Measurements from ENCODE around the gene NDUFA1. TPM values are rescaled to one million over a fixed set of nuclear protein-coding genes. Genes with fewer than 3 reads are reported as not detected.

Gene NDUFA1
- total and polyA plus RNA-seq, 9 of the 15 experiments (the other 6 are each of a cell fraction or from before 2014, with no cell fraction given) = 162 to 1,285 (median 383) TPM

GRCh38 chrX:119828446-119828845 lies 43.2 kb upstream of the NDUFA1 start (continued):
- no peak for TF ChIP-seq ZNF23 (CRISPR knock-in tag; IDR thresholded peaks at IDR 0.05)

- no peak overlapping the region for H3K9ac ChIP-seq (ENCODE audit: insufficient read depth in 1 of 2, low read depth in 2 of 2, low read length in 2 of 2)
- no peak overlapping the region for H2AFZ ChIP-seq (ENCODE audit: low read depth, low read length)
- no peak overlapping the region for H3K4me2 ChIP-seq (ENCODE audit: insufficient read depth, low read length)
- TF ChIP-seq ZNF146 (CRISPR knock-in tag; IDR thresholded peaks at IDR 0.05; ENCODE audit: unreplicated experiment) (no peak), FOXK1 (CRISPR knock-in tag; IDR thresholded peaks at IDR 0.05; ENCODE audit: borderline replicate concordance) (no peak), TARDBP (IDR thresholded peaks at IDR 0.05) (no peak), KHSRP (IDR thresholded peaks at IDR 0.05) (no peak), ZNF511 (CRISPR knock-in tag; IDR thresholded peaks at IDR 0.05) (no peak), MXI1 (IDR thresholded peaks at IDR 0.05; ENCODE audit: low read depth, low read length) (no peak), TAF7 (tag; IDR thresholded peaks at IDR 0.05) (no peak), ZNF324 (CRISPR knock-in tag; IDR thresholded peaks at IDR 0.05) (no peak)
- POLR2A ChIA-PET = interaction anchor here (0.7 to 1.8 kb wide), 3 partner anchors 37 to 46 kb away, joined by 3 to 6 read pairs (median 3); partner anchors contain the start of gene RPL39
- no peaks in the 10 kb centered on the region for H3K9me1 ChIP-seq (ENCODE audit: control insufficient read depth, insufficient read depth, low read length)
- H4K20me1 ChIP-seq (replicated peaks; ENCODE audit: control insufficient read depth, insufficient read depth, low read length) = no peaks in the 10 kb centered on the region
- in situ Hi-C loops (cut with MboI) (no loop called here), intact Hi-C loops (cut with micrococcal nuclease) (no loop called here)
- H3K36me3 ChIP-seq (ENCODE audit: control insufficient read depth, insufficient read depth, low read length) = peaks cover 64% of the 10 kb centered on the region; the same call in 2 of the 3 replicates
- ATAC-seq (no peak), FAIRE-seq (no peak), DNase-seq (ENCODE audit: extremely low read depth in 1 of 4, low spot score in 3 of 4) (no peak)
- no peaks in the 10 kb centered on the region for H3K27me3 ChIP-seq (ENCODE audit: control insufficient read depth in 2 of 2, insufficient read depth in 2 of 2, low read length in 2 of 2)
- no peaks in the 10 kb centered on the region for H3K4me1 ChIP-seq (replicated peaks in 1 of 2; ENCODE audit: control insufficient read depth in 2 of 2, insufficient read depth in 2 of 2, low read length in 2 of 2)
- H3K9me3 ChIP-seq (replicated peaks; ENCODE audit: control insufficient read depth, insufficient read depth, low read depth, low read length) = no peaks in the 10 kb centered on the region
- CTCF ChIA-PET (ENCODE audit: low intra/inter-chr PET ratio) = no interaction called here
- H3K27ac ChIP-seq (ENCODE audit: extremely low read depth, low read depth, low read length) = no peak overlapping the region
- 79% methylated on average over 3 of the region's 3 CpGs for WGBS (ENCODE audit: insufficient coverage, low coverage, missing lambda C conversion rate)
- no peaks in the 10 kb centered on the region for H3K79me2 ChIP-seq (ENCODE audit: control insufficient read depth, insufficient read depth, low read length)
- no peak overlapping the region for H3K4me3 ChIP-seq
- no TSS peak for BruUV-seq (replicated peaks)
Observed at GRCh38 chrX:119833905-119834304, 37.7 kb upstream of the NDUFA1 start.

Measured in K562 (cell line).